Hepatocyte (in vitro differentiated cells): ENCODE data around the gene EYS. TPM values are rescaled to one million over a fixed set of nuclear protein-coding genes. Genes with fewer than 3 reads are reported as not detected.
A peak's percentile ranks its signal among the peaks of the same experiment; 100 is the strongest.

Source experiments
- DNase-seq: peaks from one replicate; pipeline ENCODE4 v3.0.0-alpha.2; 2016; ENCODE audit warnings: low spot score
- H2AFZ ChIP-seq: fragments of 200-600 bp; sonication (generic); 2 replicates; pipeline ENCODE4 v1.6.0; 2016; ENCODE audit warnings: antibody characterized with exemption, mild to moderate bottlenecking
- H3K27ac ChIP-seq: fragments of 200-600 bp; sonication (generic); 2 replicates; pipeline ENCODE4 v1.5.1; 2016; ENCODE audit warnings: mild to moderate bottlenecking
- H3K27me3 ChIP-seq: fragments of 200-600 bp; sonication (generic); 2 replicates; pipeline ENCODE4 v1.6.1; 2016
- H3K36me3 ChIP-seq: fragments of 200-600 bp; sonication (generic); replicated peaks from 2 replicates; pipeline ENCODE4 v1.5.1; 2016; ENCODE audit warnings: low read depth; ENCODE audit not compliant: insufficient read depth
- H3K4me1 ChIP-seq: fragments of 200-600 bp; sonication (generic); 2 replicates; pipeline ENCODE4 v1.5.1; 2016; ENCODE audit warnings: mild to moderate bottlenecking, moderate library complexity; ENCODE audit not compliant: insufficient read depth
- H3K4me2 ChIP-seq: fragments of 200-600 bp; sonication (generic); 2 replicates; pipeline ENCODE4 v1.6.0; 2016
- H3K4me3 ChIP-seq: fragments of 200-600 bp; sonication (generic); 2 replicates; pipeline ENCODE4 v1.5.1; 2016; ENCODE audit warnings: mild to moderate bottlenecking
- H3K79me2 ChIP-seq: fragments of 200-600 bp; sonication (generic); 2 replicates; pipeline ENCODE4 v1.6.0; 2017; ENCODE audit warnings: mild to moderate bottlenecking
- H3K9me2 ChIP-seq: fragments of 200-600 bp; sonication (generic); replicated peaks from 2 replicates; pipeline ENCODE4 v1.6.0; 2017; ENCODE audit warnings: mild to moderate bottlenecking; ENCODE audit not compliant: insufficient read depth
- H3K9me3 ChIP-seq: fragments of 200-600 bp; sonication (generic); 2 replicates; pipeline ENCODE4 v1.5.1; 2016; ENCODE audit warnings: low read depth, mild to moderate bottlenecking
- H4K20me1 ChIP-seq: fragments of 200-600 bp; sonication (generic); 2 replicates; pipeline ENCODE4 v1.6.0; 2016; ENCODE audit warnings: mild to moderate bottlenecking; ENCODE audit not compliant: insufficient read depth, poor library complexity, severe bottlenecking
- EZH2 ChIP-seq: fragments of 200-600 bp; sonication (generic); IDR thresholded peaks from 2 replicates; pipeline ENCODE4 v1.6.1; 2016; ENCODE audit warnings: antibody characterized with exemption, mild to moderate bottlenecking, borderline replicate concordance
- EZH2phosphoT487 ChIP-seq: fragments of 200-600 bp; sonication (generic); IDR thresholded peaks from one replicate; pipeline ENCODE4 v1.6.1; 2018; ENCODE audit warnings: antibody characterized with exemption, mild to moderate bottlenecking, low read depth, moderate library complexity; ENCODE audit not compliant: unreplicated experiment, severe bottlenecking
- WGBS: methylation state at CpG from one replicate; pipeline ENCODE4 v1.1.6; 2016; ENCODE audit warnings: low lambda C conversion rate; ENCODE audit errors: missing lambda C conversion rate; 5-methylcytosine and 5-hydroxymethylcytosine counted together
- polyA plus RNA-seq: library from polyadenylated mRNA; unstranded; fragments of >200 nt; fragmentation: Nextera tagmentation; extraction: Ambion mirVana; gene quantifications from 2 replicates; pipeline ENCODE4 v1.2.1, GENCODE V29; 2016
- total RNA-seq: library from RNA; depleted of rRNA; stranded (reverse); fragments of >200 nt; gene quantifications from 2 replicates; pipeline ENCODE4 v1.2.3, GENCODE V29; 2014
- TF ChIP-seq, protein P1 (sequence below): fragments of 200-600 bp; sonication (generic); IDR thresholded peaks from 2 replicates; pipeline ENCODE4 v1.5.1; 2016; ENCODE audit warnings: antibody characterized with exemption, mild to moderate bottlenecking; ENCODE audit not compliant: poor library complexity

Gene EYS
- total and polyA plus RNA-seq, 2 experiments from 2014 or later = 0.57 to 0.68 TPM

GRCh38 chr6:65709099-65709830 lies 2.2 kb upstream of the EYS start:
- no peaks in the 10 kb centered on the region for H3K79me2 ChIP-seq
- WGBS = 92% methylated on average over 5 of the region's 5 CpGs
- DNase-seq = no peak
- no peaks in the 10 kb centered on the region for H3K9me3 ChIP-seq
- no peak overlapping the region for H3K27ac ChIP-seq
- no peaks in the 10 kb centered on the region for H3K36me3 ChIP-seq
- no peaks in the 10 kb centered on the region for H4K20me1 ChIP-seq
- H3K27me3 ChIP-seq = no peaks in the 10 kb centered on the region
- H3K9me2 ChIP-seq = no peaks in the 10 kb centered on the region
- no peak overlapping the region for H3K4me2 ChIP-seq
- TF ChIP-seq EZH2 = no peak
- H3K4me1 ChIP-seq = peaks cover 6% of the 10 kb centered on the region
- H2AFZ ChIP-seq = no peak overlapping the region
- H3K4me3 ChIP-seq = no peak overlapping the region

DNA sequence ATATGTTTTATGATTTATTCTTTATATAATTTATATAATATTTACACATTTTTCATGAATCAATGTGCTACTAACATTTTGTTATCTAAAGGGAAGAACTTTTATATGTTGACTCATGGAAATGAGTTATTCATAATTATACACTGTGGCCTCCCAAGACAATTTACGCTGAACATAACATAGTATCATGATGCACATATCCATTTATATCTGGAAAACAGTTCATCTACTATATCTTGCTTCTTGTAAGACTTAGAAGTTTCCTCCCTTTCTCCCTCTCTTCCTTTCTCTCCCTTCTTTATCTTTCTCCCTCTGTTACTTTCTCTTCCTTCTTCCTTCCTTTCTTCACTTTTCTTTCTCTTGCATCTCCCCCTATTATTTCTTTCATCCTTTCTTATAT lies 1.1 kb upstream of the EYS start:
- Histone ChIP-seq H3K4me1 (peaks cover 6% of the 10 kb centered on the region), H3K4me3 (no peak overlapping the region), H3K27ac (no peak overlapping the region), H3K79me2 (no peaks in the 10 kb centered on the region), H4K20me1 (no peaks in the 10 kb centered on the region), H2AFZ (no peak overlapping the region), H3K4me2 (no peak overlapping the region), H3K36me3 (no peaks in the 10 kb centered on the region), H3K9me3 (no peaks in the 10 kb centered on the region), H3K27me3 (no peaks in the 10 kb centered on the region), H3K9me2 (no peaks in the 10 kb centered on the region)
- TF ChIP-seq EZH2phosphoT487 = no peak
- DNase-seq = no peak
- 96% methylated on average over 1 of the region's 1 CpG for WGBS

- Histone ChIP-seq H3K27me3 (no peaks in the 10 kb centered on the region), H3K36me3 (no peaks in the 10 kb centered on the region), H2AFZ (no peak overlapping the region), H3K27ac (no peak overlapping the region), H3K9me3 (no peaks in the 10 kb centered on the region), H3K4me1 (peaks cover 6% of the 10 kb centered on the region), H3K4me2 (peak overlapping the region; percentile 9), H3K9me2 (no peaks in the 10 kb centered on the region), H3K79me2 (no peaks in the 10 kb centered on the region), H3K4me3 (no peak overlapping the region), H4K20me1 (no peaks in the 10 kb centered on the region)
- no peak for TF ChIP-seq EZH2
- no peak for TF ChIP-seq EZH2phosphoT487
- TF ChIP-seq, protein P1, sequence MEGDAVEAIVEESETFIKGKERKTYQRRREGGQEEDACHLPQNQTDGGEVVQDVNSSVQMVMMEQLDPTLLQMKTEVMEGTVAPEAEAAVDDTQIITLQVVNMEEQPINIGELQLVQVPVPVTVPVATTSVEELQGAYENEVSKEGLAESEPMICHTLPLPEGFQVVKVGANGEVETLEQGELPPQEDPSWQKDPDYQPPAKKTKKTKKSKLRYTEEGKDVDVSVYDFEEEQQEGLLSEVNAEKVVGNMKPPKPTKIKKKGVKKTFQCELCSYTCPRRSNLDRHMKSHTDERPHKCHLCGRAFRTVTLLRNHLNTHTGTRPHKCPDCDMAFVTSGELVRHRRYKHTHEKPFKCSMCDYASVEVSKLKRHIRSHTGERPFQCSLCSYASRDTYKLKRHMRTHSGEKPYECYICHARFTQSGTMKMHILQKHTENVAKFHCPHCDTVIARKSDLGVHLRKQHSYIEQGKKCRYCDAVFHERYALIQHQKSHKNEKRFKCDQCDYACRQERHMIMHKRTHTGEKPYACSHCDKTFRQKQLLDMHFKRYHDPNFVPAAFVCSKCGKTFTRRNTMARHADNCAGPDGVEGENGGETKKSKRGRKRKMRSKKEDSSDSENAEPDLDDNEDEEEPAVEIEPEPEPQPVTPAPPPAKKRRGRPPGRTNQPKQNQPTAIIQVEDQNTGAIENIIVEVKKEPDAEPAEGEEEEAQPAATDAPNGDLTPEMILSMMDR = no peak
- DNase-seq = no peak
- WGBS = 41% methylated on average over 3 of the region's 3 CpGs
Observed at GRCh38 chr6:65706436-65706835, 590 bp downstream of the EYS start.

DNA sequence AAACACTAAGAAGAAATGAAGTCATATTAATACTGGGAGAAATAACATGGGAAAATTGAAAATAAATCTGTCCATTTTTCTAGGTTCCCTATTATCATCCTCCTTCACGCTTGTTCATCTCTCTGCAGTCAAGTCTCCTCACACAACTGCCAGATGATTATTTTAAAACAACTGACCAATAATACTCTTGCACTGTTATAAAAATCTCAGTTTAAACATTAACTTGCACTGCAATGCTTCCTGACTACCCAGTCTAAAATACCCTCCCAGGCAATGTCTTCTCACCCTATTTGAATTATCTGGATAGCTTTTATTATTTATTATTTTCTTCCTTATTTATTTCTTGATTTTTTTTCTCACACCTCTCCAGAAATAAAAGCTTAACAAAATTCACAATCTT lies 5.7 kb downstream of the EYS start:
- 67% methylated on average over 1 of the region's 1 CpG for WGBS
- Histone ChIP-seq H2AFZ (no peak overlapping the region), H3K4me2 (no peak overlapping the region), H3K36me3 (no peaks in the 10 kb centered on the region), H3K9me3 (no peaks in the 10 kb centered on the region), H3K4me3 (no peak overlapping the region), H3K4me1 (peaks cover 6% of the 10 kb centered on the region), H3K79me2 (no peaks in the 10 kb centered on the region), H4K20me1 (no peaks in the 10 kb centered on the region), H3K27ac (no peak overlapping the region), H3K9me2 (no peaks in the 10 kb centered on the region), H3K27me3 (no peaks in the 10 kb centered on the region)
- TF ChIP-seq, protein P1 = no peak
- TF ChIP-seq EZH2phosphoT487 (no peak), EZH2 (no peak)
- no peak for DNase-seq
